ENCODE measurements around the gene TUFM.

- TF ChIP-seq, protein P1, sequence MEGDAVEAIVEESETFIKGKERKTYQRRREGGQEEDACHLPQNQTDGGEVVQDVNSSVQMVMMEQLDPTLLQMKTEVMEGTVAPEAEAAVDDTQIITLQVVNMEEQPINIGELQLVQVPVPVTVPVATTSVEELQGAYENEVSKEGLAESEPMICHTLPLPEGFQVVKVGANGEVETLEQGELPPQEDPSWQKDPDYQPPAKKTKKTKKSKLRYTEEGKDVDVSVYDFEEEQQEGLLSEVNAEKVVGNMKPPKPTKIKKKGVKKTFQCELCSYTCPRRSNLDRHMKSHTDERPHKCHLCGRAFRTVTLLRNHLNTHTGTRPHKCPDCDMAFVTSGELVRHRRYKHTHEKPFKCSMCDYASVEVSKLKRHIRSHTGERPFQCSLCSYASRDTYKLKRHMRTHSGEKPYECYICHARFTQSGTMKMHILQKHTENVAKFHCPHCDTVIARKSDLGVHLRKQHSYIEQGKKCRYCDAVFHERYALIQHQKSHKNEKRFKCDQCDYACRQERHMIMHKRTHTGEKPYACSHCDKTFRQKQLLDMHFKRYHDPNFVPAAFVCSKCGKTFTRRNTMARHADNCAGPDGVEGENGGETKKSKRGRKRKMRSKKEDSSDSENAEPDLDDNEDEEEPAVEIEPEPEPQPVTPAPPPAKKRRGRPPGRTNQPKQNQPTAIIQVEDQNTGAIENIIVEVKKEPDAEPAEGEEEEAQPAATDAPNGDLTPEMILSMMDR (IDR thresholded peaks at IDR 0.05; ENCODE audit: poor library complexity, severe bottlenecking): no peak
- no peak for TF ChIP-seq EZH2 (IDR thresholded peaks at IDR 0.05; ENCODE audit: borderline replicate concordance, insufficient read depth, low read length, poor library complexity, severe bottlenecking)
- TF ChIP-seq RAD21 (conservative IDR thresholded peaks at IDR 0.05): no peak
- TF ChIP-seq SMC3 (conservative IDR thresholded peaks at IDR 0.05; ENCODE audit: poor library complexity): no peak
- no peak for TF ChIP-seq MXI1 (conservative IDR thresholded peaks at IDR 0.05; ENCODE audit: poor library complexity, severe bottlenecking)
- no peak for TF ChIP-seq POLR2AphosphoS5 (IDR thresholded peaks at IDR 0.05)
- no peak for TF ChIP-seq TAF1 (IDR thresholded peaks at IDR 0.05; ENCODE audit: low read depth)
Measured at GRCh38 chr16:28839899-28840298, 6.2 kb downstream of the TUFM start.
